ENCODE data around the gene PTPN7.

DNA sequence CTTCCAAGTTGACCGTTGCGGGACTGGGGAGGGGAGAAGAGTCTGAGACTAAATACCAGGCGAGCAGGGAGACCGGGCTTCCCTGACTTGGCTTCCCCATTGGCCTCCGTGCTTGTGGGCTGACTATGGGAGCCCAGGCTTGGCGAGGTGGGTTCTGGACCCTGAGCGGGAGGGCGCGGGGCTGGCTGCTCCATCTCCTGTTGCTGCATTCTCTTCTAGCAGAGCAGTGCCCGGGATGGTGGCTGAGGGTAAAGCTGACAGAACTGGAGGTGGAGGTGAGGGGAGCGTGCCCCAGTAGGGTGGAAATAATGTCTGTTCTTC, 33.9 kb upstream of the PTPN7 start:
- no peak for TF ChIP-seq CTCF (IDR thresholded peaks at IDR 0.05)
- TF ChIP-seq POLR2A (IDR thresholded peaks at IDR 0.05) = no peak
- TF ChIP-seq EP300 (IDR thresholded peaks at IDR 0.05) = no peak

Measured in gastroesophageal sphincter (tissue), 3 donors.